H9 (cell line): Measurements from ENCODE around the gene LRP1. TPM values are rescaled to one million over a fixed set of nuclear protein-coding genes. Genes with fewer than 3 reads are reported as not detected.
A peak's percentile ranks its signal among the peaks of the same experiment; 100 is the strongest.

Experiments
- DNase-seq: peaks from one replicate; pipeline ENCODE4 v3.0.0-alpha.2; 2017
- H2AFZ ChIP-seq: one replicate; pipeline ENCODE4 v1.6.1; 2013; ENCODE audit warnings: mild to moderate bottlenecking, low read length, control low read depth, moderate library complexity
- H2AK5ac ChIP-seq: 2 replicates; pipeline ENCODE4 v1.6.1; 2013; ENCODE audit warnings: low read length, control low read depth, mixed read lengths; ENCODE audit not compliant: insufficient read length
- H2BK120ac ChIP-seq: one replicate; pipeline ENCODE4 v1.6.1; 2013; ENCODE audit warnings: low read depth, mild to moderate bottlenecking, low read length, control low read depth, inconsistent platforms; ENCODE audit not compliant: poor library complexity, severe bottlenecking
- H2BK12ac ChIP-seq: 2 replicates; pipeline ENCODE4 v1.6.1; 2013; ENCODE audit warnings: low read length, control low read depth, mixed read lengths, low read depth; ENCODE audit not compliant: insufficient read length
- H2BK15ac ChIP-seq: 2 replicates; pipeline ENCODE4 v1.6.1; 2013; ENCODE audit warnings: low read depth, low read length, control low read depth
- H2BK20ac ChIP-seq: one replicate; pipeline ENCODE4 v1.6.1; 2013; ENCODE audit warnings: low read depth, mild to moderate bottlenecking, low read length, control low read depth, inconsistent platforms; ENCODE audit not compliant: poor library complexity, severe bottlenecking
- H2BK5ac ChIP-seq: 2 replicates; pipeline ENCODE4 v1.6.1; 2013; ENCODE audit warnings: low read length, control low read depth, mixed read lengths; ENCODE audit not compliant: insufficient read length
- H3K14ac ChIP-seq: 2 replicates; pipeline ENCODE4 v1.6.1; 2013; ENCODE audit warnings: low read length, control low read depth; ENCODE audit not compliant: insufficient read depth
- H3K18ac ChIP-seq: 2 replicates; pipeline ENCODE4 v1.6.1; 2013; ENCODE audit warnings: low read depth, mild to moderate bottlenecking, mixed read lengths, low read length, control low read depth; ENCODE audit not compliant: insufficient read length
- H3K23ac ChIP-seq: 2 replicates; pipeline ENCODE4 v1.6.1; 2013; ENCODE audit warnings: low read length, control low read depth, mixed read lengths, low read depth; ENCODE audit not compliant: insufficient read length
- H3K23me2 ChIP-seq: 2 replicates; pipeline ENCODE4 v1.6.1; 2013; ENCODE audit warnings: low read depth, mild to moderate bottlenecking, mixed read lengths, low read length, control low read depth; ENCODE audit not compliant: insufficient read length, poor library complexity, severe bottlenecking
- H3K27ac ChIP-seq: 2 replicates; pipeline ENCODE4 v1.5.1; 2013; ENCODE audit warnings: low read length, control low read depth, mixed read lengths, low read depth; ENCODE audit not compliant: insufficient read length
- H3K27me3 ChIP-seq: 2 replicates; pipeline ENCODE4 v1.6.1; 2013; ENCODE audit warnings: low read length, control low read depth, inconsistent platforms; ENCODE audit not compliant: insufficient read depth
- H3K4ac ChIP-seq: 2 replicates; pipeline ENCODE4 v1.6.1; 2013; ENCODE audit warnings: low read depth, mild to moderate bottlenecking, control low read depth, inconsistent platforms, low read length, moderate library complexity
- H3K4me1 ChIP-seq: 2 replicates; pipeline ENCODE4 v1.6.1; 2013; ENCODE audit warnings: low read length, control low read depth, inconsistent platforms; ENCODE audit not compliant: insufficient read depth
- H3K4me2 ChIP-seq: 2 replicates; pipeline ENCODE4 v1.6.1; 2013; ENCODE audit warnings: low read length, control low read depth, mixed read lengths; ENCODE audit not compliant: insufficient read length, insufficient read depth
- H3K56ac ChIP-seq: 2 replicates; pipeline ENCODE4 v1.6.1; 2013; ENCODE audit warnings: low read depth, mild to moderate bottlenecking, mixed read lengths, low read length, control low read depth; ENCODE audit not compliant: insufficient read length
- H3K79me1 ChIP-seq: 2 replicates; pipeline ENCODE4 v1.6.1; 2013; ENCODE audit warnings: low read depth, mild to moderate bottlenecking, moderate library complexity, low read length, control low read depth, inconsistent platforms; ENCODE audit not compliant: insufficient read depth, poor library complexity, severe bottlenecking
- H3K79me2 ChIP-seq: 2 replicates; pipeline ENCODE4 v1.6.1; 2013; ENCODE audit warnings: low read length, control low read depth, inconsistent platforms; ENCODE audit not compliant: insufficient read depth
- H3K9ac ChIP-seq: 2 replicates; pipeline ENCODE4 v1.6.1; 2013; ENCODE audit warnings: low read length, control low read depth, mixed read lengths; ENCODE audit not compliant: insufficient read length; ENCODE audit errors: extremely low read depth
- H3K9me3 ChIP-seq: one replicate; pipeline ENCODE4 v1.6.1; 2013; ENCODE audit warnings: low read depth, low read length, inconsistent platforms; ENCODE audit not compliant: control insufficient read depth
- H3T11ph ChIP-seq: one replicate; pipeline ENCODE4 v1.6.1; 2013; ENCODE audit warnings: mild to moderate bottlenecking, low read length, control low read depth, inconsistent platforms
- H4K20me1 ChIP-seq: one replicate; pipeline ENCODE4 v1.6.1; 2013; ENCODE audit not compliant: control insufficient read depth, insufficient read length, insufficient read depth
- H4K5ac ChIP-seq: 2 replicates; pipeline ENCODE4 v1.6.1; 2013; ENCODE audit warnings: low read depth, mild to moderate bottlenecking, mixed read lengths, low read length, control low read depth; ENCODE audit not compliant: insufficient read length
- H4K8ac ChIP-seq: replicated peaks from 2 replicates; pipeline ENCODE4 v1.6.1; 2013; ENCODE audit warnings: low read length, control low read depth, mixed read lengths, low read depth; ENCODE audit not compliant: insufficient read length
- H4K91ac ChIP-seq: 2 replicates; pipeline ENCODE4 v1.6.1; 2013; ENCODE audit warnings: low read depth, mild to moderate bottlenecking, moderate library complexity, mixed read lengths, low read length, control low read depth; ENCODE audit not compliant: insufficient read length
- H3K27ac Mint-ChIP-seq, 3 experiments: 2 replicates in 2 of 3; 3 replicates in 1 of 3; pipeline ENCODE4 v1.8.0; 2020 to 2021; ENCODE audit warnings: mixed read lengths in 3 of 3, mild to moderate bottlenecking in 1 of 3, moderate library complexity in 1 of 3
- H3K27me3 Mint-ChIP-seq: 2 replicates; pipeline ENCODE4 v1.8.0; 2021; ENCODE audit warnings: low read depth, mild to moderate bottlenecking, moderate library complexity, mixed read lengths
- H3K36me3 Mint-ChIP-seq, 3 experiments: 2 replicates in 2 of 3; 3 replicates in 1 of 3; pipeline ENCODE4 v1.8.0; 2020 to 2021; ENCODE audit warnings: low read depth in 3 of 3, mixed read lengths in 3 of 3; ENCODE audit not compliant: insufficient read depth in 1 of 3
- H3K4me1 Mint-ChIP-seq, 2 experiments: 2 replicates each; pipeline ENCODE4 v1.8.0; 2020; ENCODE audit warnings: mixed read lengths in 2 of 2
- H3K4me3 Mint-ChIP-seq, 2 experiments: 2 replicates in 1 of 2; 3 replicates in 1 of 2; pipeline ENCODE4 v1.8.0; 2020 to 2021; ENCODE audit warnings: mild to moderate bottlenecking in 2 of 2, mixed read lengths in 2 of 2, moderate library complexity in 1 of 2
- H3K9me3 Mint-ChIP-seq, 2 experiments: 2 replicates in 1 of 2; 3 replicates in 1 of 2; pipeline ENCODE4 v1.8.0; 2020; ENCODE audit warnings: mild to moderate bottlenecking in 2 of 2, mixed read lengths in 2 of 2, moderate library complexity in 1 of 2
- CTCF ChIP-seq: fragments of 200-600 bp; sonication (generic); conservative IDR thresholded peaks from 3 replicates; pipeline ENCODE4 v1.8.0; 2021; ENCODE audit warnings: antibody characterized with exemption, mild to moderate bottlenecking
- WGBS: extraction: QIAGEN DNeasy Blood & Tissue Kit; methylation state at CpG from one replicate; pipeline ENCODE4 v1.1.7; 2013; ENCODE audit warnings: missing lambda C conversion rate, low lambda C conversion rate, mixed read lengths; ENCODE audit not compliant: insufficient read length; ENCODE audit errors: extremely low coverage; 5-methylcytosine and 5-hydroxymethylcytosine counted together
- total RNA-seq: library from RNA; stranded (reverse); gene quantifications from 2 replicates; pipeline ENCODE4 v1.2.1, GENCODE V29; 2021

Gene LRP1
- total RNA-seq, 1 experiment from 2014 or later: 115 TPM

GRCh38 chr12:57215668-57216013 is 87.4 kb downstream of the LRP1 start:
- no peak overlapping the region for H2BK15ac ChIP-seq
- no peak for TF ChIP-seq CTCF
- no CpG with 5 or more reads among the region's 7 CpGs for WGBS
- Mint-ChIP-seq H3K27ac (no peak overlapping the region), H3K9me3 (peaks cover 0 to 5% of the 10 kb centered on the region in 2 experiments; a peak in 2 of 5 replicates), H3K27me3 (peaks cover 69% of the 10 kb centered on the region), H3K4me3 (peak overlapping the region; percentile 45 to 70), H3K36me3 (peaks cover 10 to 16% (median 12%) of the 10 kb centered on the region in 3 experiments), H3K4me1 (peaks cover 46 to 52% of the 10 kb centered on the region in 2 experiments)
- no peak overlapping the region for H4K91ac ChIP-seq
- H2BK20ac ChIP-seq: no peak overlapping the region
- H3K79me2 ChIP-seq: no peaks in the 10 kb centered on the region
- peaks cover 48% of the 10 kb centered on the region for H3K27me3 ChIP-seq
- H3K9me3 ChIP-seq: no peaks in the 10 kb centered on the region
- H3K4me1 ChIP-seq: peaks cover 8% of the 10 kb centered on the region
- no peak overlapping the region for H3K4ac ChIP-seq
- no peak overlapping the region for H3T11ph ChIP-seq
- no peak overlapping the region for H3K9ac ChIP-seq
- no peak overlapping the region for H2AK5ac ChIP-seq
- H2BK120ac ChIP-seq: no peak overlapping the region
- H3K27ac ChIP-seq: no peak overlapping the region
- H4K5ac ChIP-seq: no peak overlapping the region
- no peak overlapping the region for H3K14ac ChIP-seq
- DNase-seq: no peak
- H3K56ac ChIP-seq: no peak overlapping the region
- H2BK5ac ChIP-seq: no peak overlapping the region
- H4K8ac ChIP-seq: no peak overlapping the region
- H3K79me1 ChIP-seq: no peaks in the 10 kb centered on the region
- H2BK12ac ChIP-seq: no peak overlapping the region
- H3K23me2 ChIP-seq: peaks cover 7% of the 10 kb centered on the region
- H3K4me2 ChIP-seq: no peak overlapping the region
- H3K18ac ChIP-seq: no peak overlapping the region
- H2AFZ ChIP-seq: no peak overlapping the region
- no peak overlapping the region for H3K23ac ChIP-seq
- H4K20me1 ChIP-seq: peaks cover 3% of the 10 kb centered on the region
